ENCODE measurements around the gene FBXO21.

Gene FBXO21

DNA sequence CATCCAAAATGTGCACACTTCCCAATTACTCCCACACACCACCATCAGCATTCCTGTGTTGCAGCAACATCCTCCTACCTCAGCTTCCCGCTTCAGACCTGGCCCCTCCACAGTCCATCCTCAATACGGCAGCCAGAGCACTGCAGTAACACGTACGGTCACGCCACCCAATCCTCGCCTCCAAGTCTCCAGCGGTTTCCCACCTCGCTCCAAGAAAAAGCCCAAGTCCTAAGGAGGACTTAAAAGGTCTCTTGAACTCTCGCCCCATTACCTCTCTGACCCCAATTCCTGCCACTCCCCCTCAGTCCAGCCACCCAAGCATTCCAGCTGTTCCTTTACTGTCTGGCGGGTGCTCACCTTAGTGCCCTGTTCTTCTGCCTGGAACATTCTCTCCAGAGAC lies 12.0 kb downstream of the FBXO21 start:
- Histone ChIP-seq H3K27ac (ENCODE audit: low read depth, low read length) (no peak overlapping the region), H3K9me3 (ENCODE audit: control insufficient read depth, insufficient read depth, low read length) (peaks cover 7% of the 10 kb centered on the region), H3K4me2 (ENCODE audit: low read length) (no peak overlapping the region), H3K79me2 (ENCODE audit: control insufficient read depth, low read length) (peaks cover 4% of the 10 kb centered on the region), H3K4me3 (ENCODE audit: low read length) (no peak overlapping the region), H3F3A (ENCODE audit: control insufficient read depth, insufficient read depth) (peaks cover 8% of the 10 kb centered on the region), H4K20me1 (ENCODE audit: control insufficient read depth, insufficient read depth, low read depth, low read length) (no peaks in the 10 kb centered on the region), H3K4me1 (ENCODE audit: control insufficient read depth, low read length) (peaks cover 10% of the 10 kb centered on the region), H3K36me3 (ENCODE audit: control insufficient read depth, low read length) (peaks cover 96% of the 10 kb centered on the region), H3K27me3 (ENCODE audit: control insufficient read depth, low read length) (no peaks in the 10 kb centered on the region), H3K9me2 (replicated peaks; ENCODE audit: control insufficient read depth, low read length) (no peaks in the 10 kb centered on the region)
- TF ChIP-seq, protein P1, sequence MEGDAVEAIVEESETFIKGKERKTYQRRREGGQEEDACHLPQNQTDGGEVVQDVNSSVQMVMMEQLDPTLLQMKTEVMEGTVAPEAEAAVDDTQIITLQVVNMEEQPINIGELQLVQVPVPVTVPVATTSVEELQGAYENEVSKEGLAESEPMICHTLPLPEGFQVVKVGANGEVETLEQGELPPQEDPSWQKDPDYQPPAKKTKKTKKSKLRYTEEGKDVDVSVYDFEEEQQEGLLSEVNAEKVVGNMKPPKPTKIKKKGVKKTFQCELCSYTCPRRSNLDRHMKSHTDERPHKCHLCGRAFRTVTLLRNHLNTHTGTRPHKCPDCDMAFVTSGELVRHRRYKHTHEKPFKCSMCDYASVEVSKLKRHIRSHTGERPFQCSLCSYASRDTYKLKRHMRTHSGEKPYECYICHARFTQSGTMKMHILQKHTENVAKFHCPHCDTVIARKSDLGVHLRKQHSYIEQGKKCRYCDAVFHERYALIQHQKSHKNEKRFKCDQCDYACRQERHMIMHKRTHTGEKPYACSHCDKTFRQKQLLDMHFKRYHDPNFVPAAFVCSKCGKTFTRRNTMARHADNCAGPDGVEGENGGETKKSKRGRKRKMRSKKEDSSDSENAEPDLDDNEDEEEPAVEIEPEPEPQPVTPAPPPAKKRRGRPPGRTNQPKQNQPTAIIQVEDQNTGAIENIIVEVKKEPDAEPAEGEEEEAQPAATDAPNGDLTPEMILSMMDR (IDR thresholded peaks at IDR 0.05; ENCODE audit: low read depth, low read length, poor library complexity, severe bottlenecking), result no peak
- no peak for TF ChIP-seq EZH2phosphoT487 (IDR thresholded peaks at IDR 0.05; ENCODE audit: borderline replicate concordance, low read length)

DNA sequence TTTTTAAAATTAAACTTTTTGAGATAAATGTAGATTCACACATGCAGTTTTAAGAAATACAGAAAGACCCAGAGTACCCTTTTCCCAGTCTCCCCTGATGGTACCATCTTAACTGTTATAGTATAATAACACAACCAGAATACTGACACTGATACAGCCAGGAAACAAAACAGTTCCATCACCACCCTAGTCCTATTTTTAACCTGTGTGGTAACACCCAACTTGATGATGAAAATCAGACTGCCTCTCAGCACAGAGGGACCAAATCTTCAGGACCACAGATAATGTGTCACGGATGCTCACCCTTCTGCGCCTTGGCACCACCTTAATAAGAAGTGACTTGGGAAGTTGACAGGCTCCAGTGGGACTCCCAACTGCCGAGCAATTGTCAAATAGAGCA lies 18.1 kb downstream of the FBXO21 start:
- TF ChIP-seq, protein P1 (IDR thresholded peaks at IDR 0.05; ENCODE audit: low read depth, low read length, poor library complexity, severe bottlenecking), result no peak
- TF ChIP-seq EZH2phosphoT487 (IDR thresholded peaks at IDR 0.05; ENCODE audit: borderline replicate concordance, low read length), result no peak
- Histone ChIP-seq H3K4me2 (ENCODE audit: low read length) (no peak overlapping the region), H3K27me3 (ENCODE audit: control insufficient read depth, low read length) (no peaks in the 10 kb centered on the region), H3K36me3 (ENCODE audit: control insufficient read depth, low read length) (peaks cover 97% of the 10 kb centered on the region), H3K9me3 (ENCODE audit: control insufficient read depth, insufficient read depth, low read length) (no peaks in the 10 kb centered on the region), H3K9me2 (replicated peaks; ENCODE audit: control insufficient read depth, low read length) (no peaks in the 10 kb centered on the region), H3K79me2 (ENCODE audit: control insufficient read depth, low read length) (0 out of 2 replicates have a peak, but pooled peaks cover 3% of the 10 kb centered on the region), H3F3A (ENCODE audit: control insufficient read depth, insufficient read depth) (no peaks in the 10 kb centered on the region), H4K20me1 (ENCODE audit: control insufficient read depth, insufficient read depth, low read depth, low read length) (no peaks in the 10 kb centered on the region), H3K4me1 (ENCODE audit: control insufficient read depth, low read length) (no peaks in the 10 kb centered on the region; the same call in 1 of the 2 replicates), H3K4me3 (ENCODE audit: low read length) (no peak overlapping the region), H3K27ac (ENCODE audit: low read depth, low read length) (no peak overlapping the region)

DNA sequence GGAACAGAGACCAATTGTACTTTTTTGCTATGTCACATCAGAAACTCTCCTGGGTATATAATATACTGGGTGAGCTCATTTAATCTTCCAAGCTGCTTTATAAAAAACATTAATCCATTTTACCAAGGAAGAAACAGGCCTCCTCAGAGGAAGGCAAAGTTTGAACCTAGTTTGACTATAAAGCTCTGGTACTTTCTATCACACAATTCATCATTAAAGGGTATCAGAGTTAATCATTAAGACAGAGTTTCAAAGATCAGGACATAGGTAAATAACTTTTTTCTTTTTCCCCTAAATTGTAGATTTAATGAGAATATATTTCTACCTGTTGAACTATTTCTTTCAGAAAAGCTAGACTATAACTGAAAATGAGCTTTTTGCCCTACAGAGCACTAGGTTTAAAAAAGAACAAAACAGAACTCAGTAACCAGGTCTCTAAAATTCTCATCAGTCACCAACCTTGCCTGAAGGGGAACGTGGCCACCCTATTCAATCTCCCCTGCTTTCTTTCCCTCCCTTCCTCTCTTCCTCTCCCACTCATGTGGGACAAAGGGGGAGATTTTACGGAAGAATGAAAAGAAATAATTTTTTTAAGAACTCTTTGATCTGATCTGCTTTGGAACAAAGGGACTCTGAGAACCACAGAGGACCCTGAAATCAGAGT lies 18.6 kb downstream of the FBXO21 start:
- Histone ChIP-seq H3K9me2 (replicated peaks; ENCODE audit: control insufficient read depth, low read length) (no peaks in the 10 kb centered on the region), H3K9me3 (ENCODE audit: control insufficient read depth, insufficient read depth, low read length) (no peaks in the 10 kb centered on the region), H4K20me1 (ENCODE audit: control insufficient read depth, insufficient read depth, low read depth, low read length) (no peaks in the 10 kb centered on the region), H3K4me1 (ENCODE audit: control insufficient read depth, low read length) (no peaks in the 10 kb centered on the region; the same call in 1 of the 2 replicates), H3F3A (ENCODE audit: control insufficient read depth, insufficient read depth) (no peaks in the 10 kb centered on the region), H3K4me2 (ENCODE audit: low read length) (no peak overlapping the region), H3K4me3 (ENCODE audit: low read length) (no peak overlapping the region), H3K27ac (ENCODE audit: low read depth, low read length) (no peak overlapping the region), H3K36me3 (ENCODE audit: control insufficient read depth, low read length) (peaks cover 97% of the 10 kb centered on the region), H3K79me2 (ENCODE audit: control insufficient read depth, low read length) (0 out of 2 replicates have a peak, but pooled peaks cover 3% of the 10 kb centered on the region), H3K27me3 (ENCODE audit: control insufficient read depth, low read length) (no peaks in the 10 kb centered on the region)
- TF ChIP-seq, protein P1 (IDR thresholded peaks at IDR 0.05; ENCODE audit: low read depth, low read length, poor library complexity, severe bottlenecking), result no peak
- TF ChIP-seq EZH2phosphoT487 (IDR thresholded peaks at IDR 0.05; ENCODE audit: borderline replicate concordance, low read length), result no peak

Data from DOHH2 (cell line).